C4-2B (cell line): ENCODE measurements around the gene ERI3.

Source experiments
- CTCF ChIP-seq: fragments of 450-650 bp; conservative IDR thresholded peaks from 2 replicates; pipeline ENCODE4 v1.5.1; 2017; ENCODE audit warnings: mild to moderate bottlenecking
- ZFX ChIP-seq: fragments of 450-650 bp; IDR thresholded peaks from 2 replicates; pipeline ENCODE4 v1.6.1; 2017

GRCh38 chr1:44270686-44271628 is 84.1 kb downstream of the ERI3 start:
- no peak for TF ChIP-seq CTCF
- no peak for TF ChIP-seq ZFX
